GM12801 (cell line): ENCODE results near the gene SORL1.

Experiments used
- TF ChIP-seq, protein P1 (sequence below): IDR thresholded peaks from one replicate; pipeline ENCODE4 v1.5.1; 2011; ENCODE audit warnings: control low read depth; ENCODE audit not compliant: insufficient read length; ENCODE audit errors: extremely low read depth

The SORL1 gene

DNA sequence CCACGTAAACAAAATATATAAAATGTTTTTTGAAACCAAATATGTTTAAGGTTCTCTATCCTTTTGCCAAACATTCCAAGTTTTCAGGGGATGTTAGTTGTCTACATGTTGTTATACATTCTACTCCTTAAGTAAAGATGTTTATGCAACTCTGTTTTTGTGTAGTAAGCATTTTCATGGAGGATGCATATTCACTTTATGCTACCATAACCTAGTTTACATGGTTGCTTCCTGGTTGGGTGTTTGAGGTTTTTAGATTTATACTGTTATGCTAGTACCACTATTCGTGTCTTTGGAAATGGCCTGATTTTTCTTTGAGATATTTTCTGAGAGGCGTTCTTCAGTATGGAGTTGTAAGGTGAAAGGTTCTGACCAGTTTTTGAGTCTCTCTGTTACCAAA, 131.7 kb downstream of the SORL1 start:
- TF ChIP-seq, protein P1, sequence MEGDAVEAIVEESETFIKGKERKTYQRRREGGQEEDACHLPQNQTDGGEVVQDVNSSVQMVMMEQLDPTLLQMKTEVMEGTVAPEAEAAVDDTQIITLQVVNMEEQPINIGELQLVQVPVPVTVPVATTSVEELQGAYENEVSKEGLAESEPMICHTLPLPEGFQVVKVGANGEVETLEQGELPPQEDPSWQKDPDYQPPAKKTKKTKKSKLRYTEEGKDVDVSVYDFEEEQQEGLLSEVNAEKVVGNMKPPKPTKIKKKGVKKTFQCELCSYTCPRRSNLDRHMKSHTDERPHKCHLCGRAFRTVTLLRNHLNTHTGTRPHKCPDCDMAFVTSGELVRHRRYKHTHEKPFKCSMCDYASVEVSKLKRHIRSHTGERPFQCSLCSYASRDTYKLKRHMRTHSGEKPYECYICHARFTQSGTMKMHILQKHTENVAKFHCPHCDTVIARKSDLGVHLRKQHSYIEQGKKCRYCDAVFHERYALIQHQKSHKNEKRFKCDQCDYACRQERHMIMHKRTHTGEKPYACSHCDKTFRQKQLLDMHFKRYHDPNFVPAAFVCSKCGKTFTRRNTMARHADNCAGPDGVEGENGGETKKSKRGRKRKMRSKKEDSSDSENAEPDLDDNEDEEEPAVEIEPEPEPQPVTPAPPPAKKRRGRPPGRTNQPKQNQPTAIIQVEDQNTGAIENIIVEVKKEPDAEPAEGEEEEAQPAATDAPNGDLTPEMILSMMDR = no peak

DNA sequence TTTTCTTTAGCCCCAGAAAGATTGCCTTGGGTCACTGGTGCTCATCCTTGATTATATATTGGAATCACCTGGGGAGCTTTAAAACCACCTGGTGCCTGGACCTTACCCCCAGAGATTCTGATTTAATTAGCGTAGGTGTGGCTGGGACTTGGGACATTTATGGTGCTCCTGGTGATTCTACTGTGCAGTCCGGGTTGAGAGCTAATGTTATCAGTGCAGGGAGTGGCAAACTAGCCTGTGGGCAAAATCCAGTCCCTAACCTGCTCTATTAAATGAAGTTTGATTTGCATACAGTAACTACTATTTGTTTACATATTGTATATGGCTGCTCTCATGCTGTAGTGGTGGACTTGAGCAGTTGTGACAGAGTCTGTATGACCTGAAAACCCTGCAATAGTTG, 134.6 kb downstream of the SORL1 start:
- TF ChIP-seq, protein P1 = no peak

DNA sequence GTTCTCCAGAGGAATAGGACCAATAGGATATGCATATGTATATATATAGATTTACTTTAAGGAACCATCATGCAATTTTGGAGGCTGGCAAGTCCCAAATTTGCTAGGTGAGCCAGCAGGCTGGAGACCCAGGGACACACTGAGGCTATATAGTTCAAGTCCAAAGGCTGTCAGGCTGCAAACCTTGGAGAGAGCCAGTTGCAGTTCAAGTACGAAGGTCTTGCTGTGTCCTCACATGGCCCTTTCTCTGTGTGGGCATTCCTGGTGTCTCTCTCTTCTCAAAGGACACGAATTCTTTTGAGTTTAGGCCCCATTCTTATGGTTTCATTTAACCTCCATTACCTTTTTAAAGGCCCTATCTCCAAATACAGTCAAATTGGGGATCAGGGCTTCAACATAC, 135.1 kb downstream of the SORL1 start:
- TF ChIP-seq, protein P1 = no peak

DNA sequence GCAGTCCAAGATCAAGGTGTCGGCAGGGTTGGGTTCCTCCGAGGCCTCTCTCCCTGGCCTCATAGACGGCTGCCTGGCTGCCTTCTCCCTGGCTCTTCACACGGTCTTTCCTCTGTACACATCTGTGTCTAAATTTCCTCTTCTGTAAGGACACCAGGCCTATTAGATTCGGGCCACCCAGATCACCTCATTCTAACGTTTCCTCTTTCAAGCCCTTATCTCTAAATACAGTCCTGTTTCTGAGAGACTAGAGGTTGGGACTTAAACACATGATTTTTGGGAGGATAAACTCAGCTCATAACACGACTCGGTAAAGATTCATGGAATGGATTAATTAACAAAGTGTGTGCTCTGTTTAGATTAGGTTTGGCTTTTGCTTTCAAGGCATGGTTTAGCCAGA, 136.6 kb downstream of the SORL1 start:
- TF ChIP-seq, protein P1 = no peak

DNA sequence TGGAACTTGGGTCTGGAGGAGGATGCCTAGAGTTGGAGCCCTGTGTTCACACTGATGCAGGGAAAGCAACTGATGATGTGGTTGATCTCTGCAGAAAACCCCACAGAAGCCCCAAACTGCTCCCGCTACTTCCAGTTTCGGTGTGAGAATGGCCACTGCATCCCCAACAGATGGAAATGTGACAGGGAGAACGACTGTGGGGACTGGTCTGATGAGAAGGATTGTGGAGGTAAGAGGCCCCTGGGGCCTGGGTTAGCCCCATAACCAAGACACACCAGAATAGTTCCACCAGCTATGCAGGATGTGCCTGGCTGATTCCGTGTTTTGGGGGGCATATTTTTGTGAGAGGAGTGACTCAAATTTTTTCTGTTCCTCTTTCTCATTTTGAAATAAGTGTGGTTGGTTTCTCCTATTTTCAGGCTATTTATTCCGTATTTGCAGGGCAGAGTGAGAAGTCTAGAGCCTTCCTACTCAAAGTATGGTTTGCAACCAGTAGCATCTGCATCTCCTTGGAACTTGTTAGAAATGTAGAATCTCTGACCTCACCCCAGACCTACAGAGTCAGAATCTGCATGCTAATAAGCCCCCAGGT, 137.9 kb downstream of the SORL1 start:
- TF ChIP-seq, protein P1 = no peak

DNA sequence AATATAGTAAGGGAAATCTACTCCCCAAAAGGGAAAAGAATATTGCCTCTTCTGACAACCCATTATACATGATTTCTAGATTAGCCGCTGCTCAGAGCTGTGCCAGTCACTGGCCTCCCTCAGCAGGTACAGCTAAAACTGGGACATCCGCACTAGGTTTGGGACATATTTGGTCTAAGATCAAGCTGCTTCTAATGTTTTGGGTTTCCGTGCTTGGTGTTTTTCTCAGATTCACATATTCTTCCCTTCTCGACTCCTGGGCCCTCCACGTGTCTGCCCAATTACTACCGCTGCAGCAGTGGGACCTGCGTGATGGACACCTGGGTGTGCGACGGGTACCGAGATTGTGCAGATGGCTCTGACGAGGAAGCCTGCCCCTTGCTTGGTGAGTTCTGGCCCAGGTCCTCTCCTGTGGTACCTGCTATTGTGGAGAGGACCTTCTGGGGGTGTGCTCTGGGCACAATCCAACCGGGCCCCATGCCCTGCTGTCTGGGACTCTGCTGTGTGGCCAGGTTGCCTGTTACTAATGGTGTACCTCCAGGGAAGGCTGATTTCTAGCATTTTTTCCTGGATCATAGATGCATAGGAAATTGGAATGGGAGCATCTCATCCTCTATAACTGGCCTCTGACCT, 138.8 kb downstream of the SORL1 start:
- TF ChIP-seq, protein P1 = no peak

DNA sequence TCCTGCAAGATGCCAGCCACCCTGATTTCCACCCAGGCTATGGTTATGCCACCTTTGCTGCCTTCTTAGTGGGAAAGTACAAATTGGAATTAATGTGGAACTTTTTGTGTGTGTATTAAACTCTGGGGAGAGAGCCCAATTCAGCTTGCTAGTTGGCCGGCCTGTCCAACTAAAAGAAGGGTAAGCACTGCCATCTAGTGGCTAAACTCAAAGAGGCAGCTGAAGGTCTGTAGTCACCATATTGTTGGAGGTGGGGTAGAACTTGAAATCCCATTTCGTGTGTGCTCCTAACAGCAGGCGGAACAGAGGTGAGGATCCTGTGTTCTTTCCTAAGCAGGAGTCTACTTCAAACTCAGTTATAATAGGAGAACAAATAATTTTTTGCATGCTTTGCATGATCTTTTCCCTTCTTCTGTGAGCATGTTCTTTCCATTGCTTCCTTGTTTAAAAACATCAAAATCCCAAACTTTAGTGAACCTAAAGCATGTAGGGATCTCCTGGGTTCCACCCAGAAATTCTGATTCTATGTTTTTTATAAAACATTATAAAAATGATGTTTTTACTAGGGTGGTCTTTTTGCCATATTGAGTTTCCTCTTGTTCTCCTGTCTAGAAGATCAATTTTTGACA, 139.4 kb downstream of the SORL1 start:
- TF ChIP-seq, protein P1 = no peak
